ENCODE results near the gene FGD4. TPM values are rescaled to one million over a fixed set of nuclear protein-coding genes. Genes with fewer than 3 reads are reported as not detected.

The FGD4 gene
- total RNA-seq, 1 donor from 2014 or later, result 17.2 TPM

GRCh38 chr12:32445356-32445755 lies 46.0 kb downstream of the FGD4 start:
- DNase-seq (ENCODE audit: low spot score), result no peak
- TF ChIP-seq CTCF (IDR thresholded peaks at IDR 0.05; ENCODE audit: unreplicated experiment), result no peak
- H3K9me3 Mint-ChIP-seq (ENCODE audit: unreplicated experiment), result no peaks in the 10 kb centered on the region
- H3K27ac Mint-ChIP-seq (ENCODE audit: unreplicated experiment), result peak overlapping the region; percentile 81
- H3K4me3 Mint-ChIP-seq (ENCODE audit: unreplicated experiment), result no peak overlapping the region
- no peaks in the 10 kb centered on the region for H3K36me3 Mint-ChIP-seq (ENCODE audit: low read depth, unreplicated experiment)
- peaks cover 51% of the 10 kb centered on the region for H3K4me1 Mint-ChIP-seq (ENCODE audit: unreplicated experiment)
- peaks cover 13% of the 10 kb centered on the region for H3K27me3 Mint-ChIP-seq (ENCODE audit: unreplicated experiment)

- peak overlapping the region; percentile 81 for H3K27ac Mint-ChIP-seq (ENCODE audit: unreplicated experiment)
- DNase-seq (ENCODE audit: low spot score), result peak; percentile 28
- H3K36me3 Mint-ChIP-seq (ENCODE audit: low read depth, unreplicated experiment), result no peaks in the 10 kb centered on the region
- peaks cover 13% of the 10 kb centered on the region for H3K27me3 Mint-ChIP-seq (ENCODE audit: unreplicated experiment)
- peaks cover 58% of the 10 kb centered on the region for H3K4me1 Mint-ChIP-seq (ENCODE audit: unreplicated experiment)
- no peak overlapping the region for H3K4me3 Mint-ChIP-seq (ENCODE audit: unreplicated experiment)
- no peaks in the 10 kb centered on the region for H3K9me3 Mint-ChIP-seq (ENCODE audit: unreplicated experiment)
- no peak for TF ChIP-seq CTCF (IDR thresholded peaks at IDR 0.05; ENCODE audit: unreplicated experiment)
Observed at GRCh38 chr12:32446316-32447119, 47.2 kb downstream of the FGD4 start.

GRCh38 chr12:32448586-32448985 lies 49.2 kb downstream of the FGD4 start:
- H3K36me3 Mint-ChIP-seq (ENCODE audit: low read depth, unreplicated experiment), result no peaks in the 10 kb centered on the region
- DNase-seq (ENCODE audit: low spot score), result no peak
- peak overlapping the region; percentile 81 for H3K27ac Mint-ChIP-seq (ENCODE audit: unreplicated experiment)
- peaks cover 61% of the 10 kb centered on the region for H3K4me1 Mint-ChIP-seq (ENCODE audit: unreplicated experiment)
- TF ChIP-seq CTCF (IDR thresholded peaks at IDR 0.05; ENCODE audit: unreplicated experiment), result no peak
- H3K9me3 Mint-ChIP-seq (ENCODE audit: unreplicated experiment), result no peaks in the 10 kb centered on the region
- H3K4me3 Mint-ChIP-seq (ENCODE audit: unreplicated experiment), result no peak overlapping the region
- peaks cover 5% of the 10 kb centered on the region for H3K27me3 Mint-ChIP-seq (ENCODE audit: unreplicated experiment)

GRCh38 chr12:32450363-32450762 lies 51.0 kb downstream of the FGD4 start:
- DNase-seq (ENCODE audit: low spot score), result no peak
- H3K4me1 Mint-ChIP-seq (ENCODE audit: unreplicated experiment), result peaks cover 66% of the 10 kb centered on the region
- peak overlapping the region; percentile 49 for H3K27ac Mint-ChIP-seq (ENCODE audit: unreplicated experiment)
- TF ChIP-seq CTCF (IDR thresholded peaks at IDR 0.05; ENCODE audit: unreplicated experiment), result no peak
- peaks cover 6% of the 10 kb centered on the region for H3K27me3 Mint-ChIP-seq (ENCODE audit: unreplicated experiment)
- H3K36me3 Mint-ChIP-seq (ENCODE audit: low read depth, unreplicated experiment), result no peaks in the 10 kb centered on the region
- H3K9me3 Mint-ChIP-seq (ENCODE audit: unreplicated experiment), result no peaks in the 10 kb centered on the region
- H3K4me3 Mint-ChIP-seq (ENCODE audit: unreplicated experiment), result no peak overlapping the region

GRCh38 chr12:32450768-32451167 lies 51.4 kb downstream of the FGD4 start:
- H3K4me1 Mint-ChIP-seq (ENCODE audit: unreplicated experiment), result peaks cover 64% of the 10 kb centered on the region
- H3K27ac Mint-ChIP-seq (ENCODE audit: unreplicated experiment), result peak overlapping the region; percentile 49
- TF ChIP-seq CTCF (IDR thresholded peaks at IDR 0.05; ENCODE audit: unreplicated experiment), result no peak
- DNase-seq (ENCODE audit: low spot score), result no peak
- H3K36me3 Mint-ChIP-seq (ENCODE audit: low read depth, unreplicated experiment), result no peaks in the 10 kb centered on the region
- peaks cover 5% of the 10 kb centered on the region for H3K27me3 Mint-ChIP-seq (ENCODE audit: unreplicated experiment)
- no peaks in the 10 kb centered on the region for H3K9me3 Mint-ChIP-seq (ENCODE audit: unreplicated experiment)
- H3K4me3 Mint-ChIP-seq (ENCODE audit: unreplicated experiment), result no peak overlapping the region
